HG03139 (cell line): ENCODE measurements around the gene CAPZA1.
A peak's percentile ranks its signal among the peaks of the same experiment; 100 is the strongest.
"Not testable (repeated sequence)": the region's sequence is repeated elsewhere in the genome, so short reads cannot be mapped to it uniquely, and the experiment has no call there.

Source experiments
- ATAC-seq: cut with Tn5 transposase; IDR thresholded peaks from one replicate; pipeline ENCODE4 v1.9.1; 2021; ENCODE audit not compliant: unreplicated experiment

The CAPZA1 gene

DNA sequence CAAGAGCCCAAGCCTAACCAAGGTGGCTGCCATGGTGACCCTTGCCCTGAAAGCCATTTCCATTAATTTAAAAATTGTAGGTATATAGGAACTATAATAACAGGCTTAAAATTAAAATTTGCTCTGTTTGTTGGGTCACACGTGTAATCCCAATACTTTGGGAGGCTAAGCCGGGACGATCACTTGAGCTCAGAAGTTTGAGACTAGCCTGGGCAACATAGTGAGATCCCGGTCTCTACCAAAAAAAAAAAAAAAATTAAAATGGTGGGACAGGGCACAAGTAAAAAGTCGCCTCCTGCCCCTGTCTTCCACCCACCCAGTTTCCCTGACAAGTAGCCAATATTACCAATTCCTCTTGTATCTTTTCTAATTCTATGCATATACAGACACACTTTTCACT is 6.6 kb downstream of the CAPZA1 start:
- no peak for ATAC-seq

DNA sequence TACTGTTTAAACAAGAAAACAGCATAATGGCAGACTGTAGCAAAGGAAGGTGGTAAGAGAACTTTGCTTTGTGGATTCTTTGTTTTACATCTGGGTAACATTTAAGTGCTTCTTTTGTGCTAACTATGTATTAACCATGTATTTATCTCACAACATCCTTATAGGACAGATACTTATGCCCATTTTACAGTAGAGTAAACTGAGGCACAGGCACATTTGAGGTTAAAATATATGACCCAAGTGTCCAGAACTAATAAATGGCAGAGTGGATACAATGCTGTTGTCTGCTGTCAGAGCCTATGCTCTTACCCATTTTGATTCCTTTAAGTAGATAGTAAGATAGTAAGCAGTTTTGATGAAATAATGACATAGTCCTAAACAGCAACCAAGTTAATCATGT is 7.3 kb downstream of the CAPZA1 start:
- no peak for ATAC-seq

DNA sequence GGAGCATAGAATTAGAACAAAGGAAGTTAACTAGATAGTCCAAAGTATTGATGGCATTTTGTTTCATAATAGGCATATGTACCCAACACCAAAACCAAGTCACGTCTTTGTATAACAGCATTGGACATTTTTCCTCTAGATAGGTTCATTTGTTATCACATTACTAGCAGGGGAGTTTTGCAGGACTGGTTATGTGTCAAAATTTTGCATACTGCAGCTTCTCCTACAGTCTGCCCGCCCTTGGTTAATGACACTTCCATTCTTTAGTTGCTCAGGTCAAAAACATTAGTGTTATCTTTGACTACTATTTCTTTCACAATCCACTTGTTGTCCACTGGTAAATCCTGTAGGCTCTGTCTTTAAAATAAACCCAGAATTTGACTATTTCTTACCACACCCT is 8.9 kb downstream of the CAPZA1 start:
- ATAC-seq = no peak

DNA sequence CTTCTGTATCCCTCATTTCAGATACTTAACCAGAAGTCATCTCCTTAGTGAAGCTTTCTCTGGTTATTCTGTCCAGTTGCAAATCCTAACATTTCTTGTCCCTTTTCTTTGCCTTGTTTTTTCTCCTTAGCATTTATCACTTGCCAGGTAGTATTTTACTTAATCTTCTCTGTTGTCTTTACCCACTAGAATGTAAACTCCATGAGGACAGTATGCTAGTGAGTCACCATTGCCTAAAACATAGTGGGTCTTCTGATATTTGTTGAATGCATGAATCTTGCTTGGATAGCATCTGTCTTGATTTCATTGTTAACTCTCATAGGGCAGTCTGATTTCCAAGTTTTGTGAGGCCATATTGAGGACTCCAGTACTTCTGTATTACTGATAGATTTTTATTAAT is 9.6 kb downstream of the CAPZA1 start:
- no peak for ATAC-seq

DNA sequence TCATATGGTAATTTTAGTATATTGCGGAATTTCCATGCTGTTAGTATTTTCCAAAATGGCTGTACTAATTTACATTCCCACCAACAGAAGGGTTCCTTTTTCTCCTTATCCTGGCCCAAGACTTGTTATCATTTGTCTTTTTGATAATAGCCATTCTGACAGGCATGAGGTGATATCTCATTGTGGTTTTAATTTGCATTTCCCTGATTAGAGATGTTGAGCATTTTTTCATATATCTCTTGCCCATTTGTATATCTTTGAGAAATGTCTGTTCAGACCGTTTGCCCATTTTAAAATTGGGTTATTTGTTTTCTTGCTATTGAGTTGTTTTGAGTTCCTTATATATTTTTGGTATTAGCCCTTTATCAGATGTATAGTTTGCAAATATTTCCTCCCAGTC is 14.0 kb downstream of the CAPZA1 start:
- ATAC-seq = no peak

DNA sequence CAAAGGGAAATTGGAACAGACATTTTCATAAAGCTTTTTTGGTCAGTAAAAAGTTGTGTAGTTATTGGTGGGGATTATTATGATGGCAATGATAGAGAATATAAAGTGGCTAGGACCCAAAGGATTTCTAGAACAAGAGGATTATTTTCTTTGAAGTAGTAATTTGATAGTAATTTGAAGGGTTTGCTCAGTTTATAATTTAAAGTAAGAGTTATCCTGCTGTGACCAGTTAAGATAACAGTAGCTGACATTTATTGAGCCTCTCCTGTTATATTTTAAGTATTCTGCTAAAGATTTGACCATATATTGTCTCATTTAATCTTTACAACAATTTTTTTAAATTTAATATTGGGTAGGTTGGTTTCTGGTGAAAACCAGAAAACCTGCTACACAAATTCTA is 14.7 kb downstream of the CAPZA1 start:
- ATAC-seq = no peak

DNA sequence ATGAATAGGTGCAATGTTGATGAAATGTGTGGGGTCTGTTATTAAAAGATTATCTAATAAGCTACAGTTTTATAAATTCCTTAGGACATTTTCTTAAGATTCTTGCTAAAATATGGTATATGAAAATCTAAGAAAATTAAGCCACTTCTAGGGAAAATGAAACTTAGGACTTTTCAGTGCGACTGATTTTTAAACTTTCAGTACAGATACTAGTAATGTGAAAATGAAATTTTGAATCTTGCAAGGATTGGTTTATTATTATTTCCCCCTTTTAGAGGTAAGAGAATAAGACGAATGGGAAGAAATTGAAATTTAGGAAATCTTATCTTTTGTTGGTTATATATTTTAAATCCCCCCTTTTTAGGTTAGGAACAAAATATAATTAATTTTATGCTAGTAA is 16.4 kb downstream of the CAPZA1 start:
- ATAC-seq = no peak

DNA sequence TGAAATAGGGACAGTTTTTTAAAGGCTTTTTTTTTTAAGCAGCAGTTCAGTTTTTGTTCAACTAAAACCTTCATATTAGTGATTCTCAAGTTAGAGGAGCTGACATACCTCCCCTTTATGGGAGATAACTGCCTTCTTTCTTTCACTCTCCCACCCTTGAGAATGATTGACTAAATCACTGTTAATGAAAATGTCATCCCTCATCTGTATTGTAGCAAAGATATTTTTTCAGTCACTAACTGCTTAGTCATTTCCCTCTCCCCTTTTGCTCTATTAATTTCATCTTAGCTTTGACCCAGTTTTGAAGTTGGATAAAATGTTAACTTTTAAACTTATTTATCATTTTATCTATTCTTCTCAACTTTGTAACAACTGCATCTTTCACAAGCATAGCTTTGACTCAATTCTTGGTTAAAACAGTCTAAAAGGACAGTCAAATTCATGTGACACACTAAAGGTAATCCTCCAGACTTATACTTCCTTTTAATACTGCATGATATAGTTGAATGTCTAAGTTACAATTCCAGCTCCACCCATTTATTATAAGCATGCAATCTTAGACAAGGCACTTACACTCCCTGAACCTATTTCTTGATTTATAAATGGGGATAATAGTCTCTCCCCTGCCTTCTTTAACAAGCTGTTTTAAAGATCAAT is 17.1 kb downstream of the CAPZA1 start:
- no peak for ATAC-seq

DNA sequence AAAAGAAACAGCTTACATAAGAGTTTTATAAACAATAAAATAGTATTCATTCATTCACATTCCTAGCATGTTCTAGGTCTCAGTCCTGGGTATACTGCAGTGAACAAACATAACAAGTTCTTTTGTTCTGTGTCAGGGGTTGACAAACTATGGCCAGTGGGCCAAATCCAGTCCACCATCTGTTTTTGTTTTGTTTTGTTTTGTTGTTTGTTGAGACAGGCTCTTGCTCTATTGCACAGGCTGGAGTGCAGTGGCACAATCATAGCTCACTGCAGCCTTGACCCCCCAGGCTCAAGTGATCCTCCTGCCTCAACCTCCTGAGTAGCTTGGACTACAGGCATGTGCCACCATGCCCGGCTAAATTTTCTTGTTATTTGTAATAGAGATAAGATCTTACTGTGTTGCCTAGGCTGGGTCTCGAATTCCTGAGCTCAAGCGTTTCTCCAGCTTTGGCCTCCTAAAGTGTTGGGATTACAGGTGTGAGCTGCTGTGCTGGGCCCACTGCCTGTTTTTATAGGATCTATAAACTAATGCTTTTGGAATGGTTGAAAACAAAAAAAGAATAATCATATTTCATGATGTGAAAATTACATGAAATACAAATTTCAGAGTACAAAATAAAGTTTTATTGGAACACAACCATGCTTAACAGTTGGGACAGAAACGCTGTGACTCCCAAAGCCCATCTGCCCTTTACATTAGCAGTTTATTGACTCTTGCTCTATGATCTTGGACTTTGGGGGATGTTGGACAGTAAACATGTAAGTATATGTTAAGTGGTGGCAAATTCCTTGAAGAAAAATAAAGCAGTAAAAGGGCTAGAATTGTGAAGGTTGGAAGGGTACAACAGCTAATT is 17.9 kb downstream of the CAPZA1 start:
- ATAC-seq = no peak

DNA sequence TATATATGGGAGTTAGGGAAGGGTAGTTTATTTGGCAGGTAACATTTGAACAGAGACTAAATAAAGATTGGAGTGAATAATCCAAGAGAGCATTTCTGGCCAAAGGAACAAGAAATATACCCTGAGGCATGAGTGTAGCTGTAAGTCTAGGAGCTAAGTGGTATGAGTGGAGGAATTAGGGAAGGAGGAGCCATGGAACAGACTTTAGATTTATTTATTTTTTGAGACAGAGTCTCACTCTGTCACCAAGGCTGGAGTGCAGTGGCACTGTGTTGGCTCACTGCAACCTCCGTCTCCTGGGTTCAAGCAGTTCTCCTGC is 18.4 kb downstream of the CAPZA1 start:
- ATAC-seq = no peak

DNA sequence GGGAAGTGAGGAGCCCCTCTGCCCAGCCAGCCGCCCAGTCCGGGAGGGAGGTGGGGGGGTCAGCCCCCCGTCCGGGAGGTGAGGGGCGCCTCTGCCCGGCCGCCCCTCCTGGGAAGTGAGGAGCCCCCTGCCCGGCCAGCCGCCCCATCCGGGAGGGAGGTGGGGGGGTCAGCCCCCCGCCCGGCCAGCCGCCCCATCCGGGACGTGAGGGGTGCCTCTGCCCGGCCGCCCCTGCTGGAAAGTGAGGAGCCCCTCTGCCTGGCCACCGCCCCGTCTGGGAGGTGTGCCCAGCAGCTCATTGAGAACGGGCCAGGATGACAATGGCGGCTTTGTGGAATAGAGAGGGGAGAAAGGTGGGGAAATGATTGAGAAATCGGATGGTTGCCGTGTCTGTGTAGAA is 20.8 kb downstream of the CAPZA1 start:
- not testable (repeated sequence) for ATAC-seq

DNA sequence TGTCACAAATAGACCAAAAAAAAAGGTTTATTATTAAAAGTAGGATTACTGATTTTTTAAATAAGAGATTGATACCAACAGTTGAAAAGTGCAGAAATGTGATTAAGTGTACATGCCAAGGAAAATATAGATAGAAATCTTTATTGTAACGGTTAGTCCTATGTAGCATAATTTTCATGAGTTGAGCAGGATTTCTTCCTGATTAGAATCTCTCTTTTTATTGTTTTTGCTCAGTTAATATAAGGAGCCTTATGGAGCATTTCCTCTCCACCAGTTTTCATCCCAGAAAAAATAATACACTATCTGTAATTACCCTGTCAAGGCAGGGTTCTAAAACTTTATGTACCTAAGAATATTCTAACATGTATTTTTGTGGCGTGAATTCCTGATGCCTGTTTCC is 23.4 kb downstream of the CAPZA1 start:
- no peak for ATAC-seq

DNA sequence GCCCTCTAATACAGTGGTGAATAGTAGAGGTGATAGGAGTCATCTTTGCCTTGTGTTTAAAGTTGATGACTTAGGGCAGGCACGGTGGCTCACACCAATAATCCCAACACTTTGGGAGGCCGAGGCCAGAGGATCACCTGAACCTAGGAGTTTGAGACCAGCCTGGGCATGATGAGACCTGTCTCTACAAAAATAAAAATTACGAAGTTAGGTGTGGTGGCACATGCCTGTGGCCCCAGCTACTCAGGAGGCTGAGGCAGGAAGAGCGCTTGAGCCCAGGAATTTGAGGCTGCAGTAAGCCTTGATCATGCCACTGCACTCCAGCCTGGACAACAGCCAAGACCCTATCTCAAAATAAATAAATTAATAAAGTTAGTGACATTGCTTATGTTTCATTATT is 26.6 kb downstream of the CAPZA1 start:
- ATAC-seq = no peak

DNA sequence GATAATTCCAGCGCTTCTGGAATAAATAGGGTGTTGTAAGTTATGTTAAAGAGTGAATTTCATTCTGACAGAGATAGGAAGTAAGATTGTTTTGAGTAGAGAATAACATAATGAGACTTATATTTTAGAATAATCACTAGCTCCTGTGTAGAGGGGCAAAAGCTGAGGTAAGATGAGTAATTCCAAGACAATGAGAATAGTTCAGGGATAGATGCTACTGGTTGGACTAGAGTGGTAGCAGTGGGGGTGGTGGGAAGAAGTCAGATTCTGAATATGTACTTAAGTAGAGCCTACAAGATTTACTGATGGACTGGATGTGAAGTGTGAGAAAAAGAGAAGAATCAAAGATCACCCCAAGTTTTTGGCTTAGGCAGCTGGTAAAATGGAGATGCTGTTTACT is 31.6 kb downstream of the CAPZA1 start:
- ATAC-seq = no peak

DNA sequence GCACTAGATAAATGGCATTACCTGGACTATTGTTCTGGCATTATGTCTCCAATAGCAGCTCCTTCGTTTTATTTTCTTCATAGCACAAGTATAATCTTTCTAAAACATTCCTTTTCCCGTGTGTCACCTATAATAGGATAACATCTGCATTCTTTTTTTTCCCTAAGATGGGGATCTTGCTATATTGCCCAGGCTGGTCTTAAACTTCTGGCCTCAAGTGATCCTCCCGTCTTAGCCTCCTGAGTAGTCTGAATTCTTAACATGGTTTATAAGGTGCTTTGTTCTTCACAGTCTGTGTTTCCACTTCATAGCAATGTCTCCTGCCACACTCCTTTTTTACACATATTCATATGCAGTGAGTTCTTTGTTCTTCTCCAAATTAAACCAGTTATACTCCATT is 46.2 kb downstream of the CAPZA1 start:
- no peak for ATAC-seq

DNA sequence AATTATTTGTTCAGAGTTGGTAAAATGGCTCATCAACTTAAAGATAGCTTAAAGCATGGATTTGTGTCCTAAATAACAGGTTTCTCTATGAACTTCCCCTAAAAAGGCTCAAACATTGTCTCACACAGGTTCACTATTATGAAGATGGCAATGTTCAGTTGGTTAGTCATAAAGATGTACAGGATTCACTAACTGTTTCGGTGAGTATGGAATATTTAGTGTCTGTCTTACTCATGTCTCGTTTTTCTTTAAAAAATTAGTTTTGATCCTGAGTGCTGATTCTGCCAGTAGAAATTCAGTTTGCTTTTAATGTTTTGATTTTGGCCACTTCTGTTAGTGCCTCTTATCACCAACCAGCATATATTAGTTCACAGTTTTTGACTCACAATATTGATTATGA is 47.3 kb downstream of the CAPZA1 start:
- ATAC-seq = no peak

DNA sequence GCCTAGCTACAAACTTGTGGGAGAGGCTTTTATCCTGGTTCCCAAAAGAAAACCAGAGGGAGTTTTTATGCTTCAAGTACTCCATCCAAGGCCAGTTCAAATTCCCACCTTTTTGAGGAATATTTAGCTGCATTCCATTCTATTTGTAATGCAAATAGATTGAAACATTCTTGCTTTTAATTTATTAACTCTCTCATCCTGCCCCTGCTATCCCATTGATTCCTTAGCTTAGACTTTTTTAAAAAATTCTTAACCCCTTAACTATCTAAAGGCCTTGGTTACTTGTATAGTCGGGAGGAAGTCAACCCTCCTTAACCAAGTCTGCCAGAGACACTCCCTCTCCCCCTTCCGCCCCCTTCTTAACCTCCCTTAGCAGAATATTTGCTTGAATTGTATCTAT is 52.4 kb downstream of the CAPZA1 start:
- no peak for ATAC-seq

DNA sequence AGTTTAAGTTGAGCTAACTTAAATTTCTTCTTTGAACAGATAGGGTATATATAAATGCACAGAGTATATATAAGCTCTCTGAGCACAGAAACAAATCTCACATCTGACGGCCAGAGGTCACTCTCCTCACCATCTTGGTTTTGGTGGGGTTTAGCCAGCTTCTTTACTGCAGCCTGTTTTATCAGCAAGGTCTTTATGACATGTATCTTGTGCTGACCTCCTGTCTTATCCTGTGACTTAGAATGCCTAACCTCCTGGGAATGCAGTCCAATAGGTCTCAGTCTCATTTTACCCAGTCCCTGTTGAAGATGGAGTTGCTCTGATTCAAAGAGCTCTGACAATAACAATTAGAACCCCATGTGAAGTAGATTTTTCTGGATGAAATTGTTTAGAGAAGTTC is 53.2 kb downstream of the CAPZA1 start:
- ATAC-seq = no peak

DNA sequence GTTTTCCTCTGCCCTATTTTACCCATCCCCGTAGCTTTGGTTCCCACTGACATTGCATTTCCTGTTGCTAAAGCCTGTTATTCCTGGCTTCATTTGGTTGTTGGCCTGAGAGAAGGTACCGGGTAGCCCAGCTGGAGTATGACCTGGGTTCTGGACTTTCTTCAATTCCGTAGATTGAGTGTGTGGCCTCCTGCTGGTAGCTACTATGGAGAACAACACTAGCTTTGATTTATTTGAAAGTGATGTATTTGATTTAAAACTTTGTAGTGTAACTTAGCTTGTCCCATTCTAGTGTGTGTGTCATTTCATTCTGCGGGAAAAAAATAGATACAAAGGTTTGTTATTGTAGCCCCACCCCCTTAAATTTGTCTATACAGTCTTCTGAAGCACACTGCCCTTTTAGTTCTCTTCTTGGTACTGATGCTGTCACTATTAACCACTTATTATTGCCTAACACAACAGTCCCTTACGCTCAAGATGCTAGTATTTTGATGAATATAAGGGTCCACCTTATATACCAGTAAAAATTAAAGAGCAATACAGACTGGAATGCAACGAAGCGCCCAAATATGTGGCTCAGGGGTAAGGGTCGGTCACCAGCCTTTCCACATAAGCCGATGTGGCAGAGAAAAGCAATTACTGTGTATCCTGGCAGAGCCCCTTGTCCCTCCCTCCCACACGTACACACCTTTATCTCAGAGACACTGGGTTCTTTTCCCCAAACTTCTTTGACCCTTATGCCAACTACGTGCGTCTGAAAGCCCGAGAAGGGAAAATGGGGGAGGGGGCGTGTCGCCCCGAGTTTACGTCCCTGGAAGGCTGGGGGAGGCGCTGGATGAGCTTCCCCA is 54.2 kb downstream of the CAPZA1 start:
- ATAC-seq = no peak

DNA sequence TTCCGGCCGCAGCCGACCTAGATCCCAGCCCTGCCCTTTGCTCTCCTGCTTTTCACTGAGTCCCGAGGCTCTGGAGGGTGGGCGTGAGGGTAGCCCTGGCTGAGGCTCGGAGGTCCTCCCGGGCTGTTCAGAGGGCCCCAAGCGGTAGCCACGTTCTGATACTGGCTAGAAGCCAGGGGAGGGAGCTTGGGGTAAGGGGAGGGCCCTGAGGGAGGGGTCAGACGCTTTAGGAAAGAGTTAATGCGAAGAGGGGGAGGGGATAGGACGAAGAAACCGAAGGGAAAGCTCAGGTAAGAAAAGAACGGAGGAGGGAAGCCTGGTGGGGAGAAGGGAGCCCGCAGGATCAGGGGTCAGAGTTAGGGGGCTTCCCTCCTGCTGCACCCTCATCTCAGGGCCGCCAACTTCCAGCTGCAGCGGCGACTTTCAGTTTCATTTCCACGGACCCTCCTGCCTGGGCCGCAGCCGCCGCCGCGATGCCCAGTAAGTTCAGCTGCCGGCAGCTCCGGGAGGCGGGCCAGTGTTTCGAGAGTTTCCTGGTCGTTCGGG is 54.9 kb downstream of the CAPZA1 start, which contains the start of gene MOV10:
Gene MOV10, plus strand, starts transcription at position 220 of the 546 bp plus-strand sequence. Its CDS starts 254 bp downstream, at position 474.
- ATAC-seq = peak; percentile 63

DNA sequence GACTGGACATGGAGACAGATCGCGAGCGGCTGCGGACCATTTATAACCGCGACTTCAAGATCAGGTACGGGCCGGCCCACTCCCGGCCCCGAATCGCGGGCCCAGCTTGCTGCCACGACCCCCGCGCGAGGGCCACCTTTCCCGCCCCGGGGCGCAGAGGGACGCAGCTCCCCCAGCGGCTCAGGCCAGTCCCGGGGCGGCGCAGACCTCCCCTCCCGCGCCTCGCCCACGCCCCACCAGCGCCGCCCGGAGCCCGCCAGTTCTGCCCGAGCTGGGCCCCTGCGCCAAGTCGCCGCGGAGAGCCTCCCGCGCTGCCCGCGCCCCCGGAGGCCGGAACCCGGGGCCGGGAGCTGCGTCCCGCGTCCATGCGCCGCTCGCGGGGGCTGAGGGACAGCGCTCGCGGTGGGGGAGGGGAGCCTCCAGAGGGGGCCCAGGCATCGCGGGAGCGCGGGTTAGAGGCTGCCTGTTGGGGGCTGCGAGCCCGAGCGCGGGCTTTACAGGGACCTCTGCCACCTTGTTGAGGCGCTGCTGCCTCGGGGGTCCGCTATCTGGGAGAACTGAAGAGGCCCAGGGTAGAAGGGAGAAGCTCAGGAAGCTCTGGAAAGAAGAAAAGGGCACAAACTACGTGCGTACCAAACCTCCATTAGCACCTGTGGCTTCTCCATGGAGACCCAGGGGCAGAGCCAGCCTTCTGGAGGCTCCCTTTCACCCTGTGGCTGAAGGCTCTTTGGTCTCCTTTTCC is 55.5 kb downstream of the CAPZA1 start:
- ATAC-seq = peak; percentile 34
